ENCODE measurements around the gene OTOG. TPM values are rescaled to one million over a fixed set of nuclear protein-coding genes. Genes with fewer than 3 reads are reported as not detected.

Gene OTOG
- total RNA-seq, 2 experiments from 2014 or later, result not detected

GRCh38 chr11:17513853-17514252 lies 33.2 kb upstream of the OTOG start:
- TF ChIP-seq, protein P1, sequence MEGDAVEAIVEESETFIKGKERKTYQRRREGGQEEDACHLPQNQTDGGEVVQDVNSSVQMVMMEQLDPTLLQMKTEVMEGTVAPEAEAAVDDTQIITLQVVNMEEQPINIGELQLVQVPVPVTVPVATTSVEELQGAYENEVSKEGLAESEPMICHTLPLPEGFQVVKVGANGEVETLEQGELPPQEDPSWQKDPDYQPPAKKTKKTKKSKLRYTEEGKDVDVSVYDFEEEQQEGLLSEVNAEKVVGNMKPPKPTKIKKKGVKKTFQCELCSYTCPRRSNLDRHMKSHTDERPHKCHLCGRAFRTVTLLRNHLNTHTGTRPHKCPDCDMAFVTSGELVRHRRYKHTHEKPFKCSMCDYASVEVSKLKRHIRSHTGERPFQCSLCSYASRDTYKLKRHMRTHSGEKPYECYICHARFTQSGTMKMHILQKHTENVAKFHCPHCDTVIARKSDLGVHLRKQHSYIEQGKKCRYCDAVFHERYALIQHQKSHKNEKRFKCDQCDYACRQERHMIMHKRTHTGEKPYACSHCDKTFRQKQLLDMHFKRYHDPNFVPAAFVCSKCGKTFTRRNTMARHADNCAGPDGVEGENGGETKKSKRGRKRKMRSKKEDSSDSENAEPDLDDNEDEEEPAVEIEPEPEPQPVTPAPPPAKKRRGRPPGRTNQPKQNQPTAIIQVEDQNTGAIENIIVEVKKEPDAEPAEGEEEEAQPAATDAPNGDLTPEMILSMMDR (IDR thresholded peaks at IDR 0.05), result no peak
- ATAC-seq (ENCODE audit: poor library complexity) (no peak), DNase-seq (no peak)
- H3K36me3 Mint-ChIP-seq (ENCODE audit: low read depth), result no peaks in the 10 kb centered on the region
- H3K36me3 ChIP-seq (ENCODE audit: insufficient read depth, low read length), result no peaks in the 10 kb centered on the region
- H3K9me3 ChIP-seq (ENCODE audit: control insufficient read depth in 1 of 2, insufficient read depth in 1 of 2, low read length in 2 of 2), result no peaks in the 10 kb centered on the region
- peaks cover 10% of the 10 kb centered on the region for H3K27me3 Mint-ChIP-seq
- H3K9me3 Mint-ChIP-seq, result no peaks in the 10 kb centered on the region
- H3K4me3 Mint-ChIP-seq, result no peak overlapping the region
- no peak overlapping the region for H3K27ac Mint-ChIP-seq
- H3K4me1 ChIP-seq (ENCODE audit: insufficient read depth, low read length), result no peaks in the 10 kb centered on the region
- peaks cover 2 to 4% of the 10 kb centered on the region in 2 experiments for H3K27me3 ChIP-seq (ENCODE audit: control insufficient read depth in 1 of 2, insufficient read depth in 2 of 2, low read length in 2 of 2)
- intact Hi-C loops (cut with DNase I, micrococcal nuclease), result no loop called here
- POLR2A ChIA-PET, result no interaction called here
- CTCF ChIA-PET, result no interaction called here
- H3K27ac ChIP-seq (ENCODE audit: low read depth in 1 of 2, low read length in 2 of 2), result no peak overlapping the region
- no peaks in the 10 kb centered on the region for H3K4me1 Mint-ChIP-seq (ENCODE audit: low read depth)
- no peak overlapping the region for H3K4me3 ChIP-seq (ENCODE audit: low read length)

- DNase-seq, result no peak
- no peaks in the 10 kb centered on the region for H3K4me1 Mint-ChIP-seq (ENCODE audit: low read depth)
- no peak for ATAC-seq (ENCODE audit: poor library complexity)
- no peak overlapping the region for H3K27ac Mint-ChIP-seq
- H3K27me3 Mint-ChIP-seq, result peaks cover 6% of the 10 kb centered on the region
- CTCF ChIA-PET, result interaction anchor here (0.9 kb wide), 1 partner anchor 10 kb away, joined by 3 read pairs; no protein-coding TSS in a partner anchor
- Histone ChIP-seq H3K36me3 (ENCODE audit: insufficient read depth, low read length) (no peaks in the 10 kb centered on the region), H3K9me3 (ENCODE audit: control insufficient read depth in 1 of 2, insufficient read depth in 1 of 2, low read length in 2 of 2) (no peaks in the 10 kb centered on the region), H3K4me3 (ENCODE audit: low read length) (no peak overlapping the region), H3K27ac (ENCODE audit: low read depth in 1 of 2, low read length in 2 of 2) (no peak overlapping the region), H3K27me3 (ENCODE audit: control insufficient read depth in 1 of 2, insufficient read depth in 2 of 2, low read length in 2 of 2) (peaks cover 2 to 4% of the 10 kb centered on the region in 2 experiments), H3K4me1 (ENCODE audit: insufficient read depth, low read length) (no peaks in the 10 kb centered on the region)
- intact Hi-C loops (cut with DNase I, micrococcal nuclease), result no loop called here
- TF ChIP-seq, protein P1 (IDR thresholded peaks at IDR 0.05), result no peak
- no peaks in the 10 kb centered on the region for H3K9me3 Mint-ChIP-seq
- H3K36me3 Mint-ChIP-seq (ENCODE audit: low read depth), result no peaks in the 10 kb centered on the region
- H3K4me3 Mint-ChIP-seq, result no peak overlapping the region
- POLR2A ChIA-PET, result no interaction called here
These were observed 32.6 kb upstream of the OTOG start for GRCh38 chr11:17514476-17514875.

DNA sequence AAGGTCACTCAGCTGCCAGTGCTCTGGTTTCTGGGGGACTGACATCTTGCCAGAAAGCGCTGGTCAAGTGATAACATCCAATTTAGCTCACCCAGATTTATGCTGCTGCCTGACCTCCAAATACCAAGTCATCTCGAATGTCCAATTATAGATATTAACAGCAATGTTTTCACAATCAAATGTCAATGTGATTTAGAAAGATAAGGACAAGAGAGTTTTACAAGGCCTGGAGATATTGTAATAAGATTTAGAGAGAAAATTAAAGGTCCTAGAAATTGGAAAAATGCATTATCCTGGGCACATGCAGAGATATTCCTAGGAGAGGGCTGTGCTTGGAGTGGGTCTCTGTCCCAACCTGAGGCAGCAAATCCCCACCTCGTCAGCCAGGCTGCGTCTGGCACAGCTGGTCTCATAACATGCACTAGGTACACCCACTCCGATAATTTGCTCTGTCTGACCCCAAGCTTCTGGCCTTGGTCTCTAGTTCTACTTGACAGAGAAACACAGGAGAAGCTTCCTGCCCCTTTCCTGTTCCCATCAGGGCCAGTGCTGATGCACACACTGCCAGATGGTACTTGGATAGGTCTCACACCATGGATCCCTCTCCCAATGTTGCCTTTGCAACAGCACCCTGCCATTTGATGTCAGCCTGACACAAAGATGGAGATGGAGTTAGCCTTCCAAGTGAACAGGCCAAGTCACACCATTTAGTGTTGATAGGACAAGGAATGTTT lies 31.4 kb upstream of the OTOG start:
- no peak for DNase-seq
- Histone ChIP-seq H3K4me1 (ENCODE audit: insufficient read depth, low read length) (no peaks in the 10 kb centered on the region), H3K9me3 (ENCODE audit: control insufficient read depth in 1 of 2, insufficient read depth in 1 of 2, low read length in 2 of 2) (no peaks in the 10 kb centered on the region), H3K27ac (ENCODE audit: low read depth in 1 of 2, low read length in 2 of 2) (no peak overlapping the region), H3K27me3 (ENCODE audit: control insufficient read depth in 1 of 2, insufficient read depth in 2 of 2, low read length in 2 of 2) (peaks cover 2 to 4% of the 10 kb centered on the region in 2 experiments), H3K4me3 (ENCODE audit: low read length) (no peak overlapping the region), H3K36me3 (ENCODE audit: insufficient read depth, low read length) (no peaks in the 10 kb centered on the region)
- H3K9me3 Mint-ChIP-seq, result no peaks in the 10 kb centered on the region
- POLR2A ChIA-PET, result no interaction called here
- H3K4me3 Mint-ChIP-seq, result no peak overlapping the region
- TF ChIP-seq, protein P1 (IDR thresholded peaks at IDR 0.05), result no peak
- no peak overlapping the region for H3K27ac Mint-ChIP-seq
- no peaks in the 10 kb centered on the region for H3K4me1 Mint-ChIP-seq (ENCODE audit: low read depth)
- intact Hi-C loops (cut with DNase I, micrococcal nuclease), result no loop called here
- CTCF ChIA-PET, result interaction anchor here (0.9 kb wide), 1 partner anchor 11 kb away, joined by 3 read pairs; no protein-coding TSS in a partner anchor
- no peaks in the 10 kb centered on the region for H3K36me3 Mint-ChIP-seq (ENCODE audit: low read depth)
- H3K27me3 Mint-ChIP-seq, result peaks cover 1% of the 10 kb centered on the region
- ATAC-seq (ENCODE audit: poor library complexity), result no peak
